ENCODE measurements around the gene FUT3.

FUT3 gene

GRCh38 chr19:5800361-5801270, 50.6 kb downstream of the FUT3 start:
- no peak for DNase-seq (ENCODE audit: low spot score)

- DNase-seq (ENCODE audit: low spot score), result no peak
These were observed 51.7 kb downstream of the FUT3 start for GRCh38 chr19:5799247-5800241.

GRCh38 chr19:5798244-5798643, 53.0 kb downstream of the FUT3 start:
- no peak for DNase-seq (ENCODE audit: low spot score)

GRCh38 chr19:5795382-5795919, 55.8 kb downstream of the FUT3 start:
- DNase-seq (ENCODE audit: low spot score), result no peak

DNA sequence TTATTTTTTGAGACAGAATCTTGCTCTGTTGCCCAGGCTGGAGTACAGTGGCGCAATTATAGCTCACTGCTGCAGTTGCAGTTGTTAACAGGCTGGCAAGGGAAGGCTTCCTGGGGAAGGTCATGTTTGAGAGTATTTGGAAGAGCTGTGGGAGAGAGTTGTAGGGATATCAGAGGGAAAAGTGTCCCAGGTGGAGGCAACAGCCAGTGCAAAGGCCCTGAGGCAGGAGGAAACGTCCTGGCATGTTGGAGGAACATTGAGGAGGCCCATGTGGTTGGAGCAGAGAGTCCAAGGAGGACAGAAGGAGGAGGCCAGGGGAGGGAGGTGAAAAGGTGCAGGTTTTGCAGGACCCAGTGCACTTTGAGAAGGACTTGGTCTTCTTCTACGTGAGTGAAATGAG, 58.1 kb downstream of the FUT3 start:
- no peak for DNase-seq (ENCODE audit: low spot score)

All from COLO829 (cell line).